GM12878 (cell line): ENCODE data around the gene OPN4. TPM values are rescaled to one million over a fixed set of nuclear protein-coding genes. Genes with fewer than 3 reads are reported as not detected.

Experiments used
- ATAC-seq: fragments of 200-7000 bp; cut with Tn5 transposase; 3 replicates; pipeline ENCODE4 v1.9.1; 2020; ENCODE audit warnings: mild to moderate bottlenecking, moderate library complexity
- BruUV-seq: library from RNA; stranded (reverse); fragments of 400-500 nt; replicated peaks from 2 replicates; lab custom pipeline; 2021; lab: Mats Ljungman, UMichigan
- CTCF ChIA-PET: fragments of 300-600 bp; sonication (Branson Sonifier 250); formaldehyde crosslinking; extraction: SDS; loops from one replicate; lab custom pipeline; 2021; ENCODE audit warnings: inconsistent platforms; lab: Yijun Ruan, JAX
- POLR2A ChIA-PET: fragments of 350-600 bp; formaldehyde crosslinking; extraction: SDS; loops from one replicate; lab custom pipeline; 2021; ENCODE audit warnings: inconsistent platforms; lab: Charles Lee
- RAD21 ChIA-PET: fragments of 300-600 bp; sonication (Branson Sonifier 250); formaldehyde crosslinking; loops from one replicate; lab custom pipeline; 2023; ENCODE audit warnings: antibody characterized with exemption; ENCODE audit not compliant: unreplicated experiment; lab: Charles Lee
- SMC1A ChIA-PET: fragments of 300-600 bp; sonication (Branson Sonifier 250); formaldehyde crosslinking; loops from one replicate; lab custom pipeline; 2023; ENCODE audit not compliant: unreplicated experiment, uncharacterized antibody; lab: Charles Lee
- DNase-seq: peaks from one replicate; pipeline ENCODE4 v3.0.0-alpha.2; 2011; ENCODE audit warnings: low read depth, low spot score
- FAIRE-seq: peaks from 3 replicates; lab custom pipeline; 2011; peaks lifted over from hg19 to GRCh38; lab: Jason Lieb, UNC
- H2AFZ ChIP-seq: 2 replicates; pipeline ENCODE4 v1.6.0; 2011; ENCODE audit warnings: low read depth, low read length, control low read depth; ENCODE audit not compliant: control insufficient read depth
- H3K27ac ChIP-seq: 2 replicates; pipeline ENCODE4 v1.5.1; 2011; ENCODE audit warnings: control low read depth; ENCODE audit not compliant: control insufficient read depth, insufficient read depth
- H3K27me3 ChIP-seq, 2 experiments: replicated peaks in 1 of 2; 2 replicates each; pipeline versions ENCODE4 v1.6.0 to v1.6.1; 2011; ENCODE audit warnings: low read length in 1 of 2; ENCODE audit not compliant: control insufficient read depth in 2 of 2, insufficient read depth in 2 of 2
- H3K36me3 ChIP-seq, 2 experiments: 2 replicates each; pipeline ENCODE4 v1.5.1; 2011; ENCODE audit warnings: low read length in 1 of 2; ENCODE audit not compliant: control insufficient read depth in 2 of 2, insufficient read depth in 2 of 2
- H3K4me1 ChIP-seq: 2 replicates; pipeline ENCODE4 v1.6.1; 2011; ENCODE audit warnings: mild to moderate bottlenecking, low read length, moderate library complexity, mixed read lengths; ENCODE audit not compliant: control insufficient read depth, insufficient read depth
- H3K4me2 ChIP-seq: 2 replicates; pipeline ENCODE4 v1.6.0; 2011; ENCODE audit warnings: control low read depth; ENCODE audit not compliant: control insufficient read depth, insufficient read depth
- H3K4me3 ChIP-seq: fragments of 200-600 bp; sonication (generic); 2 replicates; pipeline ENCODE4 v1.5.1; 2016
- H3K79me2 ChIP-seq: 2 replicates; pipeline ENCODE4 v1.6.0; 2011; ENCODE audit warnings: low read length; ENCODE audit not compliant: control insufficient read depth, insufficient read depth
- H3K9ac ChIP-seq: 2 replicates; pipeline ENCODE4 v1.8.0; 2011; ENCODE audit warnings: low read length, control low read depth, mixed read lengths; ENCODE audit not compliant: control insufficient read depth, insufficient read depth
- H3K9me3 ChIP-seq: replicated peaks from 3 replicates; pipeline ENCODE4 v1.5.1; 2011; ENCODE audit warnings: mild to moderate bottlenecking, low read length; ENCODE audit not compliant: control insufficient read depth, insufficient read depth
- H4K20me1 ChIP-seq: 2 replicates; pipeline ENCODE4 v1.6.0; 2011; ENCODE audit not compliant: control insufficient read depth, insufficient read depth
- BACH1 ChIP-seq: fragments of 450-650 bp; IDR thresholded peaks from 2 replicates; pipeline ENCODE4 v1.6.1; 2017; ENCODE audit warnings: mild to moderate bottlenecking, borderline replicate concordance
- BRCA1 ChIP-seq: IDR thresholded peaks from 2 replicates; pipeline ENCODE4 v1.6.1; 2011; ENCODE audit warnings: low read depth, low read length, improper control_type of control experiment
- CHD2 ChIP-seq: IDR thresholded peaks from 2 replicates; pipeline ENCODE4 v1.6.1; 2011; ENCODE audit warnings: low read depth, low read length, improper control_type of control experiment, borderline replicate concordance
- EP300 ChIP-seq, 2 experiments: fragments of 150-350 bp in 1 of 2; IDR thresholded peaks; 2 replicates each; pipeline ENCODE4 v1.6.1; 2011 to 2012; ENCODE audit warnings: low read depth in 2 of 2, low read length in 2 of 2, borderline replicate concordance in 1 of 2, improper control_type of control experiment in 1 of 2, inconsistent platforms in 1 of 2; ENCODE audit not compliant: control insufficient read depth in 1 of 2
- FOXK2 ChIP-seq: fragments of 450-650 bp; IDR thresholded peaks from 2 replicates; pipeline ENCODE4 v1.6.1; 2017; ENCODE audit warnings: mild to moderate bottlenecking, moderate library complexity
- IRF4 ChIP-seq: IDR thresholded peaks from 2 replicates; pipeline ENCODE4 v1.6.1; 2011; ENCODE audit warnings: low read depth, low read length
- MAX ChIP-seq: IDR thresholded peaks from 2 replicates; pipeline ENCODE4 v1.6.1; 2012; ENCODE audit warnings: low read depth, low read length, improper control_type of control experiment
- MYB ChIP-seq: fragments of 150-350 bp; IDR thresholded peaks from 2 replicates; pipeline ENCODE4 v1.6.1; 2014; ENCODE audit warnings: mild to moderate bottlenecking, low read depth, low read length, borderline replicate concordance
- PML ChIP-seq: IDR thresholded peaks from 2 replicates; pipeline ENCODE4 v1.6.1; 2012; ENCODE audit warnings: low read length, inconsistent platforms
- SMAD5 ChIP-seq: IDR thresholded peaks from 2 replicates; pipeline ENCODE4 v1.6.1; 2016; ENCODE audit warnings: antibody characterized with exemption, low read depth
- SREBF2 ChIP-seq: IDR thresholded peaks from 2 replicates; pipeline ENCODE4 v1.6.1; 2012; ENCODE audit warnings: mild to moderate bottlenecking, low read length
- STAT1 ChIP-seq: fragments of 450-650 bp; conservative IDR thresholded peaks from 2 replicates; pipeline ENCODE4 v1.6.1; 2014; ENCODE audit warnings: antibody characterized with exemption, mild to moderate bottlenecking
- STAT3 ChIP-seq: IDR thresholded peaks from 2 replicates; pipeline ENCODE4 v1.6.1; 2011; ENCODE audit warnings: low read depth, low read length, improper control_type of control experiment
- ZBED1 ChIP-seq: IDR thresholded peaks from 2 replicates; pipeline ENCODE4 v1.6.1; 2016; ENCODE audit warnings: borderline replicate concordance
- WGBS: methylation state at CpG from one replicate; pipeline ENCODE4 v1.1.6; 2016; ENCODE audit warnings: low lambda C conversion rate; ENCODE audit not compliant: insufficient replicate concordance, insufficient coverage; ENCODE audit errors: missing lambda C conversion rate; 5-methylcytosine and 5-hydroxymethylcytosine counted together
- in situ Hi-C: fragments of 300-500 bp; cut with MboI; formaldehyde crosslinking; loops from 9 replicates; pipeline ENCODE4 v1.14.3; 2018; ENCODE audit warnings: mixed read lengths
- intact Hi-C: fragments of 100-400 bp; cut with micrococcal nuclease; formaldehyde crosslinking; loops from one replicate; pipeline ENCODE4 v1.14.2; 2022; ENCODE audit not compliant: unreplicated experiment
- polyA plus RNA-seq, 11 experiments: library from polyadenylated mRNA; depleted of rRNA in 4 of 11; unstranded in 6 of 11; stranded (reverse) in 5 of 11; fragments of >200 nt; fragmentation: Nextera tagmentation in 4 of 11; fragmentation: Illumina TruSeq in 1 of 11; extraction: Ambion mirVana in 4 of 11; extraction: Trizol in 1 of 11; gene quantifications; 1 replicate in 1 of 11; 2 replicates in 10 of 11; pipeline versions ENCODE4 v1.2.1 to v1.2.3, GENCODE V29; 2011 to 2016; ENCODE audit warnings: inconsistent platforms in 2 of 11, missing spikeins in 2 of 11, low read depth in 1 of 11
- total RNA-seq, 4 experiments: library from RNA; depleted of rRNA in 3 of 4; stranded (reverse); fragments of >200 nt in 3 of 4; fragmentation: Illumina TruSeq in 1 of 4; extraction: Trizol in 1 of 4; gene quantifications; 2 replicates each; pipeline versions ENCODE4 v1.2.1 to v1.2.3, GENCODE V29; 2013 to 2021
- TF ChIP-seq, protein P1 (sequence below): fragments of 450-650 bp; IDR thresholded peaks from 2 replicates; pipeline ENCODE4 v1.6.1; 2017; ENCODE audit warnings: low read depth, mild to moderate bottlenecking, moderate library complexity

Gene OPN4
- total and polyA plus RNA-seq, 10 of the 15 experiments (the other 5 are each of a cell fraction or from before 2014, with no cell fraction given) = not detected

DNA sequence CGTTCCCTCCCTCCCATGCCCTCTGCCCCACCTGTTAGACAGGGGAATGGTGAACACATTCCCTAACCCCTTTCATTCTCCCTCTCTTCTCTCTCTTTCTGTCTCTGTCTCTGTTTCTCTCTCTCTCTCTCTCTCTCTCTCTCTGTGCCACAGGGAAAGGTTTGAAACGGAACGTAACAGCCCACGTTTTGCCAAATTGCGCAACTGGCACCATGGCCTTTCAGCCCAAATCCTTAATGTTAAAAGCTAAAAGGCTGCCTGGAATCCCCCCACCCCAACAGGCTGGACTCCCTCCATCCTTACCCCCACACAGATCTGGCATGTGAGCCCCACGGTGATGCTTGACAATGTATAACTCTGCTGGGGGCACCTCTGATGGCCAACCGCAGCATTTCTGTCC is 44.8 kb downstream of the OPN4 start:
- Histone ChIP-seq H2AFZ (no peak overlapping the region), H3K4me2 (no peak overlapping the region), H3K9ac (no peak overlapping the region), H3K9me3 (no peaks in the 10 kb centered on the region), H3K4me3 (no peak overlapping the region), H4K20me1 (no peaks in the 10 kb centered on the region), H3K27me3 (peaks cover 0 to 2% of the 10 kb centered on the region in 2 experiments; a peak in 2 of 4 replicates), H3K27ac (no peak overlapping the region), H3K36me3 (no peaks in the 10 kb centered on the region), H3K4me1 (no peaks in the 10 kb centered on the region), H3K79me2 (no peaks in the 10 kb centered on the region)
- intact Hi-C loops (no loop called here), in situ Hi-C loops (no loop called here)
- ChIA-PET POLR2A (no interaction called here), CTCF (interaction anchor here (0.7 to 1.3 kb wide), 2 partner anchors 11 to 206 kb away, joined by 3 to 4 read pairs; no protein-coding TSS in a partner anchor), RAD21 (no interaction called here), SMC1A (interaction anchor here (0.8 kb wide), 1 partner anchor 62 kb away, joined by 3 read pairs; no protein-coding TSS in a partner anchor)
- BruUV-seq = no TSS peak
- TF ChIP-seq SMAD5 (no peak), MYB (no peak), BRCA1 (no peak), FOXK2 (no peak), CHD2 (no peak), STAT1 (no peak), ZBED1 (no peak), STAT3 (no peak), SREBF2 (no peak), PML (no peak), EP300 (IDR thresholded peaks at IDR 0.05; ENCODE audit: borderline replicate concordance in 1 of 2, control insufficient read depth in 1 of 2, low read depth in 2 of 2, low read length in 2 of 2) (no peak), MAX (no peak), IRF4 (no peak), BACH1 (no peak)
- TF ChIP-seq, protein P1, sequence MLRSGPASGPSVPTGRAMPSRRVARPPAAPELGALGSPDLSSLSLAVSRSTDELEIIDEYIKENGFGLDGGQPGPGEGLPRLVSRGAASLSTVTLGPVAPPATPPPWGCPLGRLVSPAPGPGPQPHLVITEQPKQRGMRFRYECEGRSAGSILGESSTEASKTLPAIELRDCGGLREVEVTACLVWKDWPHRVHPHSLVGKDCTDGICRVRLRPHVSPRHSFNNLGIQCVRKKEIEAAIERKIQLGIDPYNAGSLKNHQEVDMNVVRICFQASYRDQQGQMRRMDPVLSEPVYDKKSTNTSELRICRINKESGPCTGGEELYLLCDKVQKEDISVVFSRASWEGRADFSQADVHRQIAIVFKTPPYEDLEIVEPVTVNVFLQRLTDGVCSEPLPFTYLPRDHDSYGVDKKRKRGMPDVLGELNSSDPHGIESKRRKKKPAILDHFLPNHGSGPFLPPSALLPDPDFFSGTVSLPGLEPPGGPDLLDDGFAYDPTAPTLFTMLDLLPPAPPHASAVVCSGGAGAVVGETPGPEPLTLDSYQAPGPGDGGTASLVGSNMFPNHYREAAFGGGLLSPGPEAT = no peak
- no peak for FAIRE-seq
- no peak for ATAC-seq
- no peak for DNase-seq
- 67% methylated on average over 7 of the region's 7 CpGs for WGBS
